Sigmoid colon (tissue), 7 donors: ENCODE data around the gene XPO6. TPM values are rescaled to one million over a fixed set of nuclear protein-coding genes. Genes with fewer than 3 reads are reported as not detected.

ENCODE experiments used
- DNase-seq: peaks from one replicate; pipeline ENCODE4 v3.0.0-alpha.2; 2019
- H3K27ac ChIP-seq, 4 donors: fragments of 200-600 bp; sonication (generic); one replicate each; pipeline ENCODE4 v1.5.1; 2016 to 2019; ENCODE audit warnings: mild to moderate bottlenecking in 1 of 4
- H3K27me3 ChIP-seq, 3 donors: fragments of 200-600 bp; sonication (generic); one replicate each; pipeline ENCODE4 v1.5.1; 2019; ENCODE audit warnings: mild to moderate bottlenecking in 1 of 3
- H3K36me3 ChIP-seq, 4 donors: fragments of 200-600 bp; sonication (generic); one replicate each; pipeline ENCODE4 v1.5.1; 2016 to 2019
- H3K4me1 ChIP-seq, 4 donors: fragments of 200-600 bp; sonication (generic); one replicate each; pipeline ENCODE4 v1.5.1; 2017 to 2019
- H3K4me3 ChIP-seq, 4 donors: fragments of 200-600 bp; sonication (generic); one replicate each; pipeline ENCODE4 v1.5.1; 2017 to 2019; ENCODE audit warnings: mild to moderate bottlenecking in 2 of 4, moderate library complexity in 1 of 4
- H3K9me3 ChIP-seq, 4 donors: fragments of 200-600 bp in 3 of 4; sonication (generic) in 3 of 4; one replicate each; pipeline versions ENCODE4 v1.5.1 to v1.6.1; 2013 to 2019
- CTCF ChIP-seq, 4 experiments: fragments of 450-650 bp in 3 of 4; fragments of 200-600 bp in 1 of 4; IDR thresholded peaks; one replicate each; pipeline ENCODE4 v1.5.1; 2016 to 2019; ENCODE audit warnings: antibody characterized with exemption in 4 of 4, mild to moderate bottlenecking in 3 of 4, moderate library complexity in 2 of 4
- EP300 ChIP-seq, 4 donors: sonication (generic); formaldehyde crosslinking; IDR thresholded peaks; one replicate each; pipeline ENCODE4 v1.6.1; 2017; ENCODE audit warnings: antibody characterized with exemption in 4 of 4
- POLR2A ChIP-seq, 2 donors: fragments of 450-650 bp; IDR thresholded peaks; one replicate each; pipeline ENCODE4 v1.6.1; 2016; ENCODE audit warnings: antibody characterized with exemption in 2 of 2, mild to moderate bottlenecking in 2 of 2, moderate library complexity in 2 of 2
- POLR2AphosphoS5 ChIP-seq, 4 donors: sonication (generic); formaldehyde crosslinking; IDR thresholded peaks; one replicate each; pipeline ENCODE4 v1.6.1; 2017; ENCODE audit warnings: antibody characterized with exemption in 4 of 4
- WGBS, 2 donors: extraction: QIAGEN DNeasy Blood & Tissue Kit; methylation state at CpG; one replicate each; pipeline ENCODE4 v1.1.7; 2013; 5-methylcytosine and 5-hydroxymethylcytosine counted together
- intact Hi-C: fragments of 100-400 bp; cut with DNase I; formaldehyde crosslinking; loops from one replicate; pipeline ENCODE4 v1.15.1; 2023
- polyA plus RNA-seq, 3 donors: library from polyadenylated mRNA; stranded (reverse); fragments of 200-250 nt; gene quantifications; one replicate each; pipeline ENCODE4 v1.2.3, GENCODE V29; 2013
- total RNA-seq, 4 donors: library from RNA; depleted of rRNA; stranded (reverse); fragments of >200 nt; gene quantifications; one replicate each; pipeline ENCODE4 v1.1.0, GENCODE V29; 2016
- donor health status: healthy with polysubstance abuse.
- donor health status: Bipolar disorder and iron deficiency.
- donor health status: healthy.

Gene XPO6
- total and polyA plus RNA-seq, 7 donors, result 40.2 to 101 (median 48.9) TPM

- WGBS, 2 donors, result 70 to 89% methylated on average over 1 of the region's 1 CpG
- no peak overlapping the region for H3K27ac ChIP-seq
- H3K9me3 ChIP-seq, result no peaks in the 10 kb centered on the region
- DNase-seq, result no peak
- no peaks in the 10 kb centered on the region for H3K27me3 ChIP-seq
- peaks cover 0 to 45% (median 3%) of the 10 kb centered on the region in 4 donors for H3K36me3 ChIP-seq
- no peak for TF ChIP-seq CTCF (IDR thresholded peaks at IDR 0.05)
- no peak for TF ChIP-seq EP300 (IDR thresholded peaks at IDR 0.05)
- no peak for TF ChIP-seq POLR2AphosphoS5 (IDR thresholded peaks at IDR 0.05)
- TF ChIP-seq POLR2A (IDR thresholded peaks at IDR 0.05), result no peak
- no peak overlapping the region for H3K4me3 ChIP-seq
- H3K4me1 ChIP-seq, result peaks cover 0 to 9% (median 4%) of the 10 kb centered on the region in 4 donors
- intact Hi-C loops, result no loop called here
Observed at GRCh38 chr16:28139530-28139929, 72.2 kb downstream of the XPO6 start.

- intact Hi-C loops, result no loop called here
- TF ChIP-seq EP300 (IDR thresholded peaks at IDR 0.05), result no peak
- TF ChIP-seq POLR2A (IDR thresholded peaks at IDR 0.05), result no peak
- TF ChIP-seq CTCF (IDR thresholded peaks at IDR 0.05), result no peak
- no peak for TF ChIP-seq POLR2AphosphoS5 (IDR thresholded peaks at IDR 0.05)
- no peak for DNase-seq
- H3K4me1 ChIP-seq, result peaks cover 0 to 9% (median 4%) of the 10 kb centered on the region in 4 donors
- H3K9me3 ChIP-seq, result no peaks in the 10 kb centered on the region
- no peak overlapping the region for H3K4me3 ChIP-seq
- H3K36me3 ChIP-seq, result peaks cover 0 to 53% (median 3%) of the 10 kb centered on the region in 4 donors
- H3K27me3 ChIP-seq, result no peaks in the 10 kb centered on the region
- 84 to 94% methylated on average over 6 of the region's 6 CpGs for WGBS, 2 donors
- no peak overlapping the region for H3K27ac ChIP-seq
Observed at GRCh38 chr16:28136751-28137434, 74.9 kb downstream of the XPO6 start.

GRCh38 chr16:28133666-28134065 is 78.1 kb downstream of the XPO6 start:
- Histone ChIP-seq H3K27ac (no peak overlapping the region), H3K9me3 (no peaks in the 10 kb centered on the region), H3K4me3 (no peak overlapping the region), H3K36me3 (peaks cover 0 to 62% (median 6%) of the 10 kb centered on the region in 4 donors), H3K4me1 (peaks cover 0 to 18% (median 8%) of the 10 kb centered on the region in 4 donors), H3K27me3 (no peaks in the 10 kb centered on the region)
- 97% methylated on average over 7 of the region's 7 CpGs for WGBS, 2 donors
- no peak for DNase-seq
- no peak for TF ChIP-seq POLR2AphosphoS5 (IDR thresholded peaks at IDR 0.05)
- intact Hi-C loops, result no loop called here

GRCh38 chr16:28131743-28132393 is 79.9 kb downstream of the XPO6 start:
- H3K27ac ChIP-seq, result peak overlapping the region in 3 of 4 donors; percentile 45 to 69 (median 54)
- peaks cover 0 to 18% (median 8%) of the 10 kb centered on the region in 4 donors for H3K4me1 ChIP-seq
- no peak overlapping the region for H3K4me3 ChIP-seq
- no peak for TF ChIP-seq POLR2AphosphoS5 (IDR thresholded peaks at IDR 0.05)
- 93 to 95% methylated on average over 5 of the region's 5 CpGs for WGBS, 2 donors
- H3K27me3 ChIP-seq, result no peaks in the 10 kb centered on the region
- peaks cover 0 to 80% (median 16%) of the 10 kb centered on the region in 4 donors for H3K36me3 ChIP-seq
- intact Hi-C loops, result no loop called here
- H3K9me3 ChIP-seq, result no peaks in the 10 kb centered on the region
- no peak for DNase-seq

GRCh38 chr16:28131181-28131580 is 80.6 kb downstream of the XPO6 start:
- Histone ChIP-seq H3K36me3 (peaks cover 0 to 87% (median 16%) of the 10 kb centered on the region in 4 donors), H3K4me3 (no peak overlapping the region), H3K4me1 (peaks cover 0 to 18% (median 8%) of the 10 kb centered on the region in 4 donors), H3K27ac (peak overlapping the region; percentile 45 to 69 (median 53)), H3K9me3 (no peaks in the 10 kb centered on the region), H3K27me3 (no peaks in the 10 kb centered on the region)
- TF ChIP-seq CTCF (IDR thresholded peaks at IDR 0.05) (no peak), EP300 (IDR thresholded peaks at IDR 0.05) (no peak), POLR2A (IDR thresholded peaks at IDR 0.05) (no peak), POLR2AphosphoS5 (IDR thresholded peaks at IDR 0.05) (no peak)
- DNase-seq, result no peak
- WGBS, 2 donors, result 91 to 93% methylated on average over 6 of the region's 6 CpGs
- intact Hi-C loops, result no loop called here
